ENCODE results near the gene NR1H3.

NR1H3 gene

GRCh38 chr11:47244448-47245350 is 13.1 kb upstream of the NR1H3 start:
- DNase-seq, result no peak

GRCh38 chr11:47245611-47246357 is 12.0 kb upstream of the NR1H3 start:
- DNase-seq, result no peak

- no peak for DNase-seq
These were observed 10.3 kb upstream of the NR1H3 start for GRCh38 chr11:47247502-47247901.

GRCh38 chr11:47248304-47248663 is 9.5 kb upstream of the NR1H3 start:
- DNase-seq, result no peak

- DNase-seq, result peak; percentile 63
These were observed 9.0 kb upstream of the NR1H3 start, which contains the start of gene ACP2 for GRCh38 chr11:47248664-47249377. Gene ACP2 (minus strand): TSS chr11:47248814. CDS start chr11:47248789, 25 bp downstream.

GRCh38 chr11:47249378-47249715 is 8.4 kb upstream of the NR1H3 start:
- no peak for DNase-seq

- no peak for DNase-seq
These were observed 6.0 kb upstream of the NR1H3 start for GRCh38 chr11:47251751-47252150.

GRCh38 chr11:47253660-47254059 is 4.1 kb upstream of the NR1H3 start:
- no peak for DNase-seq

GRCh38 chr11:47254386-47254785 is 3.4 kb upstream of the NR1H3 start:
- DNase-seq, result no peak

GRCh38 chr11:47256374-47256773 is 1.4 kb upstream of the NR1H3 start:
- no peak for DNase-seq

- no peak for DNase-seq
These were observed 649 bp upstream of the NR1H3 start for GRCh38 chr11:47257177-47257516.

- no peak for DNase-seq
These were observed 614 bp downstream of the NR1H3 start for GRCh38 chr11:47258317-47258902.

- no peak for DNase-seq
These were observed 1.6 kb downstream of the NR1H3 start for GRCh38 chr11:47259232-47259977.

GRCh38 chr11:47260366-47260765 is 2.6 kb downstream of the NR1H3 start:
- no peak for DNase-seq

- no peak for DNase-seq
These were observed 3.5 kb downstream of the NR1H3 start for GRCh38 chr11:47261291-47261800.

- no peak for DNase-seq
These were observed 6.3 kb downstream of the NR1H3 start for GRCh38 chr11:47264119-47264518.

- DNase-seq, result no peak
These were observed 6.7 kb downstream of the NR1H3 start for GRCh38 chr11:47264521-47264920.

GRCh38 chr11:47267876-47268275 is 10.1 kb downstream of the NR1H3 start:
- no peak for DNase-seq

- DNase-seq, result no peak
These were observed 10.7 kb downstream of the NR1H3 start for GRCh38 chr11:47268448-47269001.

GRCh38 chr11:47269002-47269828 is 11.4 kb downstream of the NR1H3 start:
- DNase-seq, result peak; percentile 75

- DNase-seq, result peak; percentile 89
These were observed 12.1 kb downstream of the NR1H3 start, which contains the start of gene MADD for GRCh38 chr11:47269829-47270305. Gene MADD (plus strand): TSS chr11:47270133.

Measured in activated gamma-delta T cell (primary cell).